ENCODE results near the gene ELK4. TPM values are rescaled to one million over a fixed set of nuclear protein-coding genes. Genes with fewer than 3 reads are reported as not detected.

ELK4 gene
- total and polyA plus RNA-seq, 2 of the 13 experiments (the other 11 are each of a cell fraction or from before 2014, with no cell fraction given): 8.3 to 13.1 TPM

GRCh38 chr1:205672395-205672889 lies 40.6 kb upstream of the ELK4 start:
- H3K27ac ChIP-seq (ENCODE audit: extremely low read length, insufficient read depth, low read length): peak overlapping the region; percentile 7
- no peak for DNase-seq (ENCODE audit: low spot score)
- no peaks in the 10 kb centered on the region; a peak in 1 of 5 replicates for H3K36me3 ChIP-seq (replicated peaks in 1 of 2; ENCODE audit: control insufficient read depth in 1 of 2, insufficient read depth in 2 of 2, low read length in 2 of 2)
- FAIRE-seq: peak; percentile 44
- H4K20me1 ChIP-seq (ENCODE audit: insufficient read depth, low read length): no peaks in the 10 kb centered on the region
- no peaks in the 10 kb centered on the region for H3K79me2 ChIP-seq (ENCODE audit: insufficient read depth, low read length)
- no peak for ATAC-seq
- H3K4me2 ChIP-seq (ENCODE audit: low read depth, low read length): no peak overlapping the region; the same call in 1 of the 2 replicates
- 62% methylated on average over 11 of the region's 11 CpGs for WGBS (ENCODE audit: low lambda C conversion rate)
- H3K27me3 ChIP-seq (ENCODE audit: control insufficient read depth in 1 of 2, insufficient read depth in 2 of 2, low read length in 2 of 2): no peaks in the 10 kb centered on the region
- no peak overlapping the region for H3K4me3 ChIP-seq (replicated peaks in 1 of 3; ENCODE audit: insufficient read depth in 1 of 3, low read depth in 2 of 3, low read length in 3 of 3)
- intact Hi-C loops (cut with micrococcal nuclease; ENCODE audit: unreplicated experiment): loop anchor here (2.0 kb wide), 1 partner anchor 38 kb away; no protein-coding TSS in a partner anchor
- no peak for TF ChIP-seq JDP2 (CRISPR knock-in tag; IDR thresholded peaks at IDR 0.05; ENCODE audit: borderline replicate concordance)
- peak; percentile 47 for TF ChIP-seq STAG1 (CRISPR knock-in tag; IDR thresholded peaks at IDR 0.05)
- TF ChIP-seq SALL1 (CRISPR knock-in tag; IDR thresholded peaks at IDR 0.05): peak; percentile 7; the same call in 1 of the 2 replicates
- in situ Hi-C loops (cut with HindIII; ENCODE audit: extremely low pct_ligation_motif_present, low pct_unique_long_range_greater_than_20kb): no loop called here
- ChIA-PET CTCF (ENCODE audit: low intra/inter-chr PET ratio, low total read pairs) (interaction anchor here (0.6 to 0.7 kb wide), 2 partner anchors 13 to 57 kb away, joined by 3 read pairs; no protein-coding TSS in a partner anchor), POLR2A (no interaction called here)
- peaks cover 93% of the 10 kb centered on the region for H3K4me1 ChIP-seq (ENCODE audit: insufficient read depth, low read length)
- H2AFZ ChIP-seq (ENCODE audit: low read length): no peak overlapping the region
- H3K9me3 ChIP-seq (ENCODE audit: low read length): no peaks in the 10 kb centered on the region
- no TSS peak for BruUV-seq (replicated peaks)
- H3K9ac ChIP-seq (ENCODE audit: insufficient read depth, low read depth, low read length): no peak overlapping the region

GRCh38 chr1:205670611-205671430 lies 39.0 kb upstream of the ELK4 start:
- Histone ChIP-seq H3K4me1 (ENCODE audit: insufficient read depth, low read length) (peaks cover 93% of the 10 kb centered on the region), H3K27ac (ENCODE audit: extremely low read length, insufficient read depth, low read length) (no peak overlapping the region), H3K36me3 (replicated peaks in 1 of 2; ENCODE audit: control insufficient read depth in 1 of 2, insufficient read depth in 2 of 2, low read length in 2 of 2) (no peaks in the 10 kb centered on the region; a peak in 1 of 5 replicates), H3K27me3 (ENCODE audit: control insufficient read depth in 1 of 2, insufficient read depth in 2 of 2, low read length in 2 of 2) (no peaks in the 10 kb centered on the region), H4K20me1 (ENCODE audit: insufficient read depth, low read length) (no peaks in the 10 kb centered on the region), H3K4me3 (replicated peaks in 1 of 3; ENCODE audit: insufficient read depth in 1 of 3, low read depth in 2 of 3, low read length in 3 of 3) (no peak overlapping the region), H3K79me2 (ENCODE audit: insufficient read depth, low read length) (no peaks in the 10 kb centered on the region), H3K4me2 (ENCODE audit: low read depth, low read length) (no peak overlapping the region), H2AFZ (ENCODE audit: low read length) (no peak overlapping the region), H3K9me3 (ENCODE audit: low read length) (no peaks in the 10 kb centered on the region), H3K9ac (ENCODE audit: insufficient read depth, low read depth, low read length) (no peak overlapping the region)
- 93% methylated on average over 11 of the region's 13 CpGs for WGBS (ENCODE audit: low lambda C conversion rate)
- peak; percentile 14 for ATAC-seq
- BruUV-seq (replicated peaks): no TSS peak
- TF ChIP-seq KDM5B (CRISPR knock-in tag; IDR thresholded peaks at IDR 0.05; ENCODE audit: borderline replicate concordance) (peak; percentile 30; the same call in 1 of the 2 replicates), MNT (IDR thresholded peaks at IDR 0.05) (no peak)
- ChIA-PET CTCF (ENCODE audit: low intra/inter-chr PET ratio, low total read pairs) (no interaction called here), POLR2A (interaction anchor here (0.5 kb wide), 1 partner anchor 13 kb away, joined by 4 read pairs; no protein-coding TSS in a partner anchor)
- in situ Hi-C loops (cut with HindIII; ENCODE audit: extremely low pct_ligation_motif_present, low pct_unique_long_range_greater_than_20kb): no loop called here
- FAIRE-seq: no peak
- intact Hi-C loops (cut with micrococcal nuclease; ENCODE audit: unreplicated experiment): no loop called here
- DNase-seq (ENCODE audit: low spot score): no peak
